Measurements from ENCODE around the gene CHCHD6. TPM values are rescaled to one million over a fixed set of nuclear protein-coding genes. Genes with fewer than 3 reads are reported as not detected.
A peak's percentile ranks its signal among the peaks of the same experiment; 100 is the strongest.

Gene CHCHD6
- total RNA-seq, 1 experiment from 2014 or later: 47.7 TPM

DNA sequence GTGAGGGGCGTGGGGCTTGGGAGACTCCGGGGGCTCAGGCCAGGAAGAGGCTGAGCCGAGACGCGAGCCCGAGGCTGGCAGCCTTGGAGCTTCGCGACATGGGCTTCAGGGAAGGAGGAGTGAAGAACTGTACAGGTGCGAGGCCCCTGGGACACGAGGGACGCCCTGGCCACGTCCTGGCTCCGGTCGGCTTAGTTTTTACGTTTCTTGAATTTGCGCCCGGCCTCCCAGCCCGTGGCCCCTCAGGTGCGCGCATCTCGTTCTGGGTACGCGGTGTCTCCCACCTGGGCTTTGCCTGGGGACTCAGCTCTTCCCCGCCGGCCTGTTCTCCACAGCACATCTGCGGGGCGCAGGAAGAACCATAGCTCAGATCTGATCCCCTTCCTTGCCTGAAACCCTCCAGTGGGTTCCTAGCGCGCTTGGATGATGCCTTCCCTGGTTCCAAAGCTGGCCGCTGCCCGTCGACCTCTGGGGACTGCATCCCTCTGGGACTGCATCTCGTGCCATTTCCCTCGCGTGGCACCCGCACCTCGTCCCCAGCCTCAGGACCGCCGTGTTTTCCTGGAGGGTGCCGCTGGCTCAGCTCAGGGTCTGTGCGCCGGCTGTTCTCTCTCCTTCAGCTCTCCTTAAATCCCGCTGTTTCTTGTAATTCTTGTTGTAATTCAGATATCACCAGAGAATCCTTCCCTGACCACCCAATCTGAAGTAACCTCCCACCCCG is 614 bp downstream of the CHCHD6 start:
- Histone ChIP-seq H3K36me3 (ENCODE audit: low read depth) (no peaks in the 10 kb centered on the region), H3F3A (ENCODE audit: insufficient read depth, low read depth) (no peaks in the 10 kb centered on the region), H3K79me2 (ENCODE audit: low read depth) (peaks cover 52% of the 10 kb centered on the region), H3K4me1 (replicated peaks; ENCODE audit: insufficient read depth) (peaks cover 20% of the 10 kb centered on the region), H3K27ac (no peak overlapping the region), H3K27me3 (ENCODE audit: insufficient read depth, low read depth) (no peaks in the 10 kb centered on the region), H3K9me2 (ENCODE audit: insufficient read depth) (no peaks in the 10 kb centered on the region), H3K4me3 (peak overlapping the region; percentile 69), H2AFZ (peak overlapping the region; percentile 92), H3K4me2 (peak overlapping the region; percentile 96), H4K20me1 (ENCODE audit: insufficient read depth) (no peaks in the 10 kb centered on the region), H3K9me3 (ENCODE audit: insufficient read depth, low read depth) (no peaks in the 10 kb centered on the region)
- CTCF ChIA-PET: interaction anchor here (0.5 to 0.9 kb wide), 3 partner anchors 20 to 399 kb away, joined by 3 read pairs; no protein-coding TSS in a partner anchor
- DNase-seq: no peak
- intact Hi-C loops (cut with micrococcal nuclease; ENCODE audit: unreplicated experiment): loop anchor here (5.0 kb wide), 1 partner anchor 782 kb away; no protein-coding TSS in a partner anchor
- TF ChIP-seq EZH2 (IDR thresholded peaks at IDR 0.05; ENCODE audit: low read depth): no peak
- TF ChIP-seq, protein P1, sequence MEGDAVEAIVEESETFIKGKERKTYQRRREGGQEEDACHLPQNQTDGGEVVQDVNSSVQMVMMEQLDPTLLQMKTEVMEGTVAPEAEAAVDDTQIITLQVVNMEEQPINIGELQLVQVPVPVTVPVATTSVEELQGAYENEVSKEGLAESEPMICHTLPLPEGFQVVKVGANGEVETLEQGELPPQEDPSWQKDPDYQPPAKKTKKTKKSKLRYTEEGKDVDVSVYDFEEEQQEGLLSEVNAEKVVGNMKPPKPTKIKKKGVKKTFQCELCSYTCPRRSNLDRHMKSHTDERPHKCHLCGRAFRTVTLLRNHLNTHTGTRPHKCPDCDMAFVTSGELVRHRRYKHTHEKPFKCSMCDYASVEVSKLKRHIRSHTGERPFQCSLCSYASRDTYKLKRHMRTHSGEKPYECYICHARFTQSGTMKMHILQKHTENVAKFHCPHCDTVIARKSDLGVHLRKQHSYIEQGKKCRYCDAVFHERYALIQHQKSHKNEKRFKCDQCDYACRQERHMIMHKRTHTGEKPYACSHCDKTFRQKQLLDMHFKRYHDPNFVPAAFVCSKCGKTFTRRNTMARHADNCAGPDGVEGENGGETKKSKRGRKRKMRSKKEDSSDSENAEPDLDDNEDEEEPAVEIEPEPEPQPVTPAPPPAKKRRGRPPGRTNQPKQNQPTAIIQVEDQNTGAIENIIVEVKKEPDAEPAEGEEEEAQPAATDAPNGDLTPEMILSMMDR (conservative IDR thresholded peaks at IDR 0.05): no peak
- POLR2A ChIA-PET (ENCODE audit: unreplicated experiment): interaction anchor here (0.7 kb wide), 1 partner anchor 1034 kb away, joined by 3 read pairs; no protein-coding TSS in a partner anchor
- BruUV-seq (replicated peaks): no TSS peak

DNA sequence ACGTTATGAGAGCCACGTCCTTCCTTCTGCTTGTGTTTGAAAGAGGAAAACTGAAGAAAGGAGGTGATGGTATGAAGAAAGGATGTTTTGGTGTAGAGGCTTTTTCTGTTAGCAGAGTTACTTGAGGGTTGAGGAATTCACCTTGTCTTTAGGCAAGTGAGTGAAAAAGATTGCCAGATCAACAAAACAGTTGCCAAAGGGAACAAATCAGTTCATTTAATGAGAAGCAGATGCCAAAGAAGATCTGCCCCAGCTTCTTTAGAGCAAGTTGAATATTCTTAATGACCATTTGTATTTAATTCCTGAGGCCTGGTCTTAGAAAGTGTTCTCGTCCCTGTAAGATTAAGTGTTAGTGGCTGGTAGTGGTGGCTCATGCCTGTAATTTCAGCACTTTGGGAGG is 2.6 kb downstream of the CHCHD6 start:
- Histone ChIP-seq H3K9me2 (ENCODE audit: insufficient read depth) (no peaks in the 10 kb centered on the region), H3K27ac (no peak overlapping the region), H3K27me3 (ENCODE audit: insufficient read depth, low read depth) (no peaks in the 10 kb centered on the region), H3K9me3 (ENCODE audit: insufficient read depth, low read depth) (no peaks in the 10 kb centered on the region), H3K4me3 (no peak overlapping the region), H3K4me1 (replicated peaks; ENCODE audit: insufficient read depth) (peaks cover 20% of the 10 kb centered on the region), H3K4me2 (no peak overlapping the region), H3K36me3 (ENCODE audit: low read depth) (no peaks in the 10 kb centered on the region), H3F3A (ENCODE audit: insufficient read depth, low read depth) (no peaks in the 10 kb centered on the region), H3K79me2 (ENCODE audit: low read depth) (peaks cover 71% of the 10 kb centered on the region), H4K20me1 (ENCODE audit: insufficient read depth) (peaks cover 9% of the 10 kb centered on the region; the same call in 1 of the 2 replicates), H2AFZ (no peak overlapping the region)
- intact Hi-C loops (cut with micrococcal nuclease; ENCODE audit: unreplicated experiment): no loop called here
- BruUV-seq (replicated peaks): no TSS peak
- no peak for DNase-seq
- CTCF ChIA-PET: no interaction called here
- POLR2A ChIA-PET (ENCODE audit: unreplicated experiment): no interaction called here
- TF ChIP-seq EZH2 (IDR thresholded peaks at IDR 0.05; ENCODE audit: low read depth): no peak
- TF ChIP-seq, protein P1 (conservative IDR thresholded peaks at IDR 0.05): no peak

DNA sequence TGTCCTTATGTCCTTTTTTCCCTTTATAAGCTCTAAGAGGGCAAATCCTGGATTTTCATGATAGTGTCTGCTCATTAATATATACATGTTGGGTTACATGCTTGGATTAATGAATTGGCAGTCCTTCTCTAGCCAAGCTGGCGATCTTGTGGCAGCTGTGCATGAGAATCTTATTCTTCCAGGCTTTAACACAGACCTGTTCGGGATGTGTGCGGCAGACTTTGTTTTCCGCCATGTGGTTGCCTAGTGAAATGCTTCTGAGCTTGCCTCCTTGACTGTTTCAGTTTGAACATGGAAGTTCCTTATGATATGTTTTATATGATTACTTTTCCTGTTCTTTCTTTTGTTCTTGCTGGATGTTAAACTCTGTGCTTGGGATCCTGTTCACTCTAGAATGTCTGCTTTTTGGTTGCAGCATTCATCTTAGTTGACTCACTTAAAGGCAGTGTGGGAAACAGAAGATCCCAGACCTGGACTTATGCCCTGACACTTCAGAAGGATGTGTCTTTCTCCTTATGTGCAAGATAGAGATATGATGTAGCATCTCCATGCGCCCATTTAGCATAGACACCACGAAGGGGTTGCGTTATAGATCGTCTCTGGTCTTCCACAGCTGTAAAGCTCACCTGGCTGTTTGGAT is 7.2 kb downstream of the CHCHD6 start:
- H3K4me2 ChIP-seq: no peak overlapping the region
- H3K4me1 ChIP-seq (replicated peaks; ENCODE audit: insufficient read depth): no peaks in the 10 kb centered on the region
- no peaks in the 10 kb centered on the region for H3K27me3 ChIP-seq (ENCODE audit: insufficient read depth, low read depth)
- POLR2A ChIA-PET (ENCODE audit: unreplicated experiment): no interaction called here
- no peak overlapping the region for H3K27ac ChIP-seq
- no peak for DNase-seq
- H3K9me3 ChIP-seq (ENCODE audit: insufficient read depth, low read depth): no peaks in the 10 kb centered on the region
- H3K36me3 ChIP-seq (ENCODE audit: low read depth): no peaks in the 10 kb centered on the region
- H2AFZ ChIP-seq: no peak overlapping the region
- TF ChIP-seq, protein P1 (conservative IDR thresholded peaks at IDR 0.05): no peak
- TF ChIP-seq EZH2 (IDR thresholded peaks at IDR 0.05; ENCODE audit: low read depth): no peak
- no peaks in the 10 kb centered on the region for H3K9me2 ChIP-seq (ENCODE audit: insufficient read depth)
- peaks cover 79% of the 10 kb centered on the region for H3K79me2 ChIP-seq (ENCODE audit: low read depth)
- CTCF ChIA-PET: no interaction called here
- BruUV-seq (replicated peaks): no TSS peak
- peaks cover 31% of the 10 kb centered on the region for H4K20me1 ChIP-seq (ENCODE audit: insufficient read depth)
- no peak overlapping the region for H3K4me3 ChIP-seq
- intact Hi-C loops (cut with micrococcal nuclease; ENCODE audit: unreplicated experiment): no loop called here
- no peaks in the 10 kb centered on the region for H3F3A ChIP-seq (ENCODE audit: insufficient read depth, low read depth)

Data from PC-9 (cell line).